Vagina (tissue), 2 donors: ENCODE results near the gene SYT1. TPM values are rescaled to one million over a fixed set of nuclear protein-coding genes. Genes with fewer than 3 reads are reported as not detected.

Experiments used
- DNase-seq, 2 donors: peaks; one replicate each; pipeline ENCODE4 v3.0.0-alpha.2; 2017; ENCODE audit errors: extremely low spot score in 2 of 2
- H3K27ac ChIP-seq: fragments of 200-600 bp; sonication (generic); one replicate; pipeline ENCODE4 v1.5.1; 2019
- H3K27me3 ChIP-seq: fragments of 200-600 bp; sonication (generic); one replicate; pipeline ENCODE4 v1.5.1; 2019
- H3K36me3 ChIP-seq, 2 donors: fragments of 200-600 bp; sonication (generic); one replicate each; pipeline ENCODE4 v1.5.1; 2017 to 2019
- H3K4me1 ChIP-seq: fragments of 200-600 bp; sonication (generic); one replicate; pipeline ENCODE4 v1.5.1; 2019
- H3K4me3 ChIP-seq, 2 donors: fragments of 200-600 bp; sonication (generic); 1 replicate in 1 of 2; 2 replicates in 1 of 2; pipeline ENCODE4 v1.5.1; 2016 to 2019
- H3K9me3 ChIP-seq: fragments of 200-600 bp; sonication (generic); one replicate; pipeline ENCODE4 v1.5.1; 2019
- POLR2A ChIP-seq, 2 donors: fragments of 450-650 bp; IDR thresholded peaks; one replicate each; pipeline ENCODE4 v1.6.1; 2017; ENCODE audit warnings: antibody characterized with exemption in 2 of 2, mild to moderate bottlenecking in 2 of 2, moderate library complexity in 2 of 2
- POLR2AphosphoS5 ChIP-seq, 2 donors: sonication (generic); formaldehyde crosslinking; IDR thresholded peaks; one replicate each; pipeline ENCODE4 v1.9.0; 2017; ENCODE audit warnings: antibody characterized with exemption in 2 of 2, mild to moderate bottlenecking in 2 of 2, low read depth in 1 of 2; ENCODE audit not compliant: insufficient read depth in 1 of 2
- intact Hi-C: fragments of 100-400 bp; cut with DNase I; formaldehyde crosslinking; loops from one replicate; pipeline ENCODE4 v1.15.1; 2023
- total RNA-seq: library from RNA; depleted of rRNA; stranded (reverse); fragments of >200 nt; gene quantifications from one replicate; pipeline ENCODE4 v1.2.3, GENCODE V29; 2016
- TF ChIP-seq, protein P1 (sequence below), 3 experiments: fragments of 450-650 bp in 2 of 3; fragments of 200-600 bp in 1 of 3; sonication (generic) in 1 of 3; IDR thresholded peaks; one replicate each; pipeline ENCODE4 v1.5.1; 2017 to 2019; ENCODE audit warnings: antibody characterized with exemption in 3 of 3, mild to moderate bottlenecking in 2 of 3, moderate library complexity in 2 of 3

Gene SYT1
- total RNA-seq, 1 donor from 2014 or later, result 13.3 TPM

DNA sequence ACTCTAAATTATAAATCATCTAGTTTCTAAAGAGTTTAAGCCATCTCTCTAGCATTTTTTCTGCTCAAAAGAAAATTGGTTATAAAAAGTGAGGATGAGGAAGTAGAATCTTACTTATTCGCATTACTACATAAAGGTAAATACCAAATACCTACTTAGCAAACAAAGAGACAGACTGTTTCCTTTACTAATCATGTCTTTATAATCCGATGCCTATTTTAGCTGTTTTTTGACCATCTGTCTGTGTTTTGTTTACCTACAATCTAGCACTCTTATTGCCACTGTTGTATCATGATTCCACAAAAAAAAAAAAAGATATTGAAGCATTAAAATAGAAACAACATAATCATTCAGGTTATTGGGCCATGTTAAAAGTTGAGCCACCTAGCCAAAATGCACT is 430.0 kb downstream of the SYT1 start:
- TF ChIP-seq POLR2AphosphoS5 (IDR thresholded peaks at IDR 0.05; ENCODE audit: insufficient read depth in 1 of 2, low read depth in 1 of 2) (no peak), POLR2A (IDR thresholded peaks at IDR 0.05) (no peak)
- TF ChIP-seq, protein P1, sequence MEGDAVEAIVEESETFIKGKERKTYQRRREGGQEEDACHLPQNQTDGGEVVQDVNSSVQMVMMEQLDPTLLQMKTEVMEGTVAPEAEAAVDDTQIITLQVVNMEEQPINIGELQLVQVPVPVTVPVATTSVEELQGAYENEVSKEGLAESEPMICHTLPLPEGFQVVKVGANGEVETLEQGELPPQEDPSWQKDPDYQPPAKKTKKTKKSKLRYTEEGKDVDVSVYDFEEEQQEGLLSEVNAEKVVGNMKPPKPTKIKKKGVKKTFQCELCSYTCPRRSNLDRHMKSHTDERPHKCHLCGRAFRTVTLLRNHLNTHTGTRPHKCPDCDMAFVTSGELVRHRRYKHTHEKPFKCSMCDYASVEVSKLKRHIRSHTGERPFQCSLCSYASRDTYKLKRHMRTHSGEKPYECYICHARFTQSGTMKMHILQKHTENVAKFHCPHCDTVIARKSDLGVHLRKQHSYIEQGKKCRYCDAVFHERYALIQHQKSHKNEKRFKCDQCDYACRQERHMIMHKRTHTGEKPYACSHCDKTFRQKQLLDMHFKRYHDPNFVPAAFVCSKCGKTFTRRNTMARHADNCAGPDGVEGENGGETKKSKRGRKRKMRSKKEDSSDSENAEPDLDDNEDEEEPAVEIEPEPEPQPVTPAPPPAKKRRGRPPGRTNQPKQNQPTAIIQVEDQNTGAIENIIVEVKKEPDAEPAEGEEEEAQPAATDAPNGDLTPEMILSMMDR (IDR thresholded peaks at IDR 0.05), result no peak
- intact Hi-C loops, result no loop called here
- no peaks in the 10 kb centered on the region for H3K27me3 ChIP-seq

DNA sequence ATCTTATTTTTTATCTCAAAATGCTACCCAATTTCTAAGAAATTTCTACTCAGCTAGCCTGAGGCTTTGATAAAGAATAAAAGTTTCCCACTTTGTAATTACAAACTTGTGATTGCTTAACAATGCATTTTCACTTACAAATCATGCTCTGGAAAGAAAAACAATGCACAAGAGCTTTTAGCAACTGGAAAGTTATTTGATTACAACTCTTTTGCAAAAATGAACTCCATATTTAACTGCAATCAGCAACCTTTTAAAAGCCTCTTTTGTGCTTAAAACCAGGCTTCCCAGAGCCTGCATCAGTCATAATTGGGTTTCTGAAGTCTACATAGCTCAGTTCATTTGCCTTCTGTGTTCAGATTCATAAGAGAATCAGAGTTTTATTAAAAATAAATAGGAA is 431.0 kb downstream of the SYT1 start:
- no peaks in the 10 kb centered on the region for H3K4me1 ChIP-seq
- no peak overlapping the region for H3K4me3 ChIP-seq
- TF ChIP-seq POLR2A (IDR thresholded peaks at IDR 0.05) (no peak), POLR2AphosphoS5 (IDR thresholded peaks at IDR 0.05; ENCODE audit: insufficient read depth in 1 of 2, low read depth in 1 of 2) (no peak)
- TF ChIP-seq, protein P1 (IDR thresholded peaks at IDR 0.05), result no peak
- no peaks in the 10 kb centered on the region for H3K9me3 ChIP-seq
- no peak overlapping the region for H3K27ac ChIP-seq
- H3K36me3 ChIP-seq, result no peaks in the 10 kb centered on the region
- intact Hi-C loops, result no loop called here
- no peaks in the 10 kb centered on the region for H3K27me3 ChIP-seq
- no peak for DNase-seq

More for the DNA sequence above, 430.0 kb downstream of the SYT1 start:
- no peak for DNase-seq
- no peaks in the 10 kb centered on the region for H3K4me1 ChIP-seq
- H3K9me3 ChIP-seq, result no peaks in the 10 kb centered on the region
- no peak overlapping the region for H3K4me3 ChIP-seq
- no peaks in the 10 kb centered on the region for H3K36me3 ChIP-seq
- H3K27ac ChIP-seq, result no peak overlapping the region

DNA sequence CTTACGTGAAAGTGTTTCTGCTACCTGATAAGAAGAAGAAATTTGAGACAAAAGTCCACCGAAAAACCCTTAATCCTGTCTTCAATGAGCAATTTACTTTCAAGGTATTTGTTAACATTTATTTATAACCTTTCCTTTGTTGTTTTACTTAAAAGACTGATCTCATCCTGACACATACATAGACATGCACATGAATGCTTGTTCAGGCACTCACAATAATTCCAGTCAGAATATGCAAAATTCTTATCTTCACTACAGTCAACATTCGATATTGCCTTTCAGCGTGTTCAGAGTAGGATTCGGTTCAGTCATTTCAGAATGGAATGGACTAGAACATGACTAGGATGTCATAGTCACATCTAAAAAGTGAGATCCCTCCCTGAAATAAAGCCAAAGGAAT is 431.6 kb downstream of the SYT1 start:
- TF ChIP-seq POLR2A (IDR thresholded peaks at IDR 0.05) (no peak), POLR2AphosphoS5 (IDR thresholded peaks at IDR 0.05; ENCODE audit: insufficient read depth in 1 of 2, low read depth in 1 of 2) (no peak)
- TF ChIP-seq, protein P1 (IDR thresholded peaks at IDR 0.05), result no peak
- no peaks in the 10 kb centered on the region for H3K9me3 ChIP-seq
- H3K27ac ChIP-seq, result no peak overlapping the region
- DNase-seq, result no peak
- H3K4me1 ChIP-seq, result no peaks in the 10 kb centered on the region
- H3K36me3 ChIP-seq, result no peaks in the 10 kb centered on the region
- intact Hi-C loops, result no loop called here
- no peaks in the 10 kb centered on the region for H3K27me3 ChIP-seq
- no peak overlapping the region for H3K4me3 ChIP-seq

DNA sequence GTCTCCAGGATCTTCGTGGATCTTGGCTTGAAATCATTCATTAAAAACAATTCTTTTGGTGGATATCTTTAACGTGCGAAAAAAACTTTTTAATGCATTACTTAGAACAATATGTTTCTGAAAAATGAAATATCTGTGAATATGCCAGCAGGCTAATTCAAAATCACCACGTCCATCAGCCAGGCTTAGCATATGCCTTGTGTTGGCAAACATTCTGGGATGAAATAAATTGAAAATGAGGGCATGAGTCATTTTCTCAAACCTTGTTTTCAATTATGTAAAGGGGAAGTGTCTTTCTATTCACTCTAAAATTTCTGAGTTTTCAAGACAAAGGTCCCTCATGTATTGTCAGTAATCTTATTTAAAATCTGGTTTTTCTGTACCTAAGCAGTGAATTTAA is 432.3 kb downstream of the SYT1 start:
- TF ChIP-seq POLR2A (IDR thresholded peaks at IDR 0.05) (no peak), POLR2AphosphoS5 (IDR thresholded peaks at IDR 0.05; ENCODE audit: insufficient read depth in 1 of 2, low read depth in 1 of 2) (no peak)
- TF ChIP-seq, protein P1 (IDR thresholded peaks at IDR 0.05), result no peak
- Histone ChIP-seq H3K4me1 (no peaks in the 10 kb centered on the region), H3K27ac (no peak overlapping the region), H3K9me3 (no peaks in the 10 kb centered on the region), H3K27me3 (no peaks in the 10 kb centered on the region), H3K36me3 (no peaks in the 10 kb centered on the region), H3K4me3 (no peak overlapping the region)
- no peak for DNase-seq
- intact Hi-C loops, result no loop called here

DNA sequence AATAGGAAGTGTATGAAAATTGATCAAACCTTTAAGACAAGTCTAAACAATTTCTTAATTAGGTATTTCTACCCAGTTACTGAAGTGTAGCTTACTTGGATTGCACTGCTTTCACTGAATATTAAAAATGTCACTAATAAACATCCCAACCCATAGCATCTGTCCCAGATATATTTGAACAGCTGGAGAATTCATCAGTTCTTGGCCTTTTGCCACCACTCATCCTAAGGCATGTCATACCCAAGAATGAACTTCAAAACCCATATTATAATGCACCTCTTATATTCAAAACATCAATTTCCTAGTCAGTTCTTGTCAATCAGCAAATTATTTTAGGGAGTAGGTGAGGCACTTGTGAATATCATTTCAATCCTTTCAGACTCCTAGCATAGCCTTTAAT is 433.9 kb downstream of the SYT1 start:
- no peaks in the 10 kb centered on the region for H3K27me3 ChIP-seq
- no peaks in the 10 kb centered on the region for H3K9me3 ChIP-seq
- no peaks in the 10 kb centered on the region for H3K4me1 ChIP-seq
- no peak overlapping the region for H3K4me3 ChIP-seq
- intact Hi-C loops, result no loop called here
- H3K27ac ChIP-seq, result no peak overlapping the region
- no peaks in the 10 kb centered on the region for H3K36me3 ChIP-seq
- TF ChIP-seq POLR2A (IDR thresholded peaks at IDR 0.05), result no peak
- no peak for TF ChIP-seq POLR2AphosphoS5 (IDR thresholded peaks at IDR 0.05; ENCODE audit: insufficient read depth in 1 of 2, low read depth in 1 of 2)
- TF ChIP-seq, protein P1 (IDR thresholded peaks at IDR 0.05), result no peak
- DNase-seq, result no peak
